WTC11 (cell line): ENCODE data around the gene STX12. TPM values are rescaled to one million over a fixed set of nuclear protein-coding genes. Genes with fewer than 3 reads are reported as not detected.

Source experiments
- ATAC-seq: fragments of 200-7000 bp; cut with Tn5 transposase; 2 replicates; pipeline ENCODE4 v1.10.0; 2021; ENCODE audit warnings: mild to moderate bottlenecking, moderate library complexity
- CTCF ChIA-PET: fragments of 300-600 bp; sonication (Branson Sonifier 250); formaldehyde crosslinking; loops from one replicate; lab custom pipeline; 2021; ENCODE audit warnings: antibody characterized with exemption; lab: Charles Lee
- POLR2A ChIA-PET: fragments of 350-600 bp; sonication (Branson Sonifier 250); formaldehyde crosslinking; loops from one replicate; lab custom pipeline; 2021; ENCODE audit warnings: antibody characterized with exemption; lab: Charles Lee
- DNase-seq: peaks from one replicate; pipeline ENCODE4 v3.0.0; 2021; ENCODE audit warnings: low spot score
- H3K27ac Mint-ChIP-seq: 2 replicates; pipeline ENCODE4 v1.8.0; 2021; ENCODE audit warnings: mixed read lengths
- H3K27me3 Mint-ChIP-seq: 2 replicates; pipeline ENCODE4 v1.8.0; 2021; ENCODE audit warnings: low read depth, mild to moderate bottlenecking, moderate library complexity, mixed read lengths
- H3K36me3 Mint-ChIP-seq: 2 replicates; pipeline ENCODE4 v1.8.0; 2021; ENCODE audit warnings: mixed read lengths
- H3K4me1 Mint-ChIP-seq: 2 replicates; pipeline ENCODE4 v1.8.0; 2022; ENCODE audit warnings: mixed read lengths
- H3K4me3 Mint-ChIP-seq: 2 replicates; pipeline ENCODE4 v1.8.0; 2021; ENCODE audit warnings: mild to moderate bottlenecking, moderate library complexity, mixed read lengths
- H3K9me3 Mint-ChIP-seq: 2 replicates; pipeline ENCODE4 v1.8.0; 2021; ENCODE audit warnings: mixed read lengths
- ATF1 ChIP-seq: sonication (generic); formaldehyde crosslinking; IDR thresholded peaks from 2 replicates; pipeline ENCODE4 v1.8.1; 2023; ENCODE audit warnings: mild to moderate bottlenecking, moderate library complexity, missing genetic modification reagents
- ELF4 ChIP-seq: sonication (generic); formaldehyde crosslinking; IDR thresholded peaks from 2 replicates; pipeline ENCODE4 v1.8.1; 2022; ENCODE audit warnings: low read depth, mild to moderate bottlenecking, moderate library complexity, missing genetic modification reagents
- EMX1 ChIP-seq: fragments of 250-450 bp; sonication (Bioruptor Pico); IDR thresholded peaks from 2 replicates; pipeline ENCODE4 v1.8.0; 2021; ENCODE audit warnings: mild to moderate bottlenecking
- FOXJ3 ChIP-seq: sonication (generic); formaldehyde crosslinking; IDR thresholded peaks from 2 replicates; pipeline ENCODE4 v1.9.0; 2021; ENCODE audit warnings: missing genetic modification reagents, mild to moderate bottlenecking, borderline replicate concordance
- GABPB1 ChIP-seq: sonication (generic); formaldehyde crosslinking; IDR thresholded peaks from 2 replicates; pipeline ENCODE4 v1.8.1; 2023; ENCODE audit warnings: mild to moderate bottlenecking, missing genetic modification reagents
- KAT7 ChIP-seq: sonication (generic); formaldehyde crosslinking; IDR thresholded peaks from 2 replicates; pipeline ENCODE4 v1.8.1; 2023; ENCODE audit warnings: missing genetic modification reagents, mild to moderate bottlenecking, borderline replicate concordance
- MXD4 ChIP-seq: fragments of 250-450 bp; sonication (Bioruptor Pico); IDR thresholded peaks from 2 replicates; pipeline ENCODE4 v1.8.0; 2021; ENCODE audit warnings: mild to moderate bottlenecking, moderate library complexity, borderline replicate concordance
- TEAD4 ChIP-seq: sonication (generic); formaldehyde crosslinking; IDR thresholded peaks from 2 replicates; pipeline ENCODE4 v1.8.0; 2022; ENCODE audit warnings: mild to moderate bottlenecking, missing genetic modification reagents
- ZNF138 ChIP-seq: sonication (generic); formaldehyde crosslinking; conservative IDR thresholded peaks from 2 replicates; pipeline ENCODE4 v1.8.1; 2022; ENCODE audit warnings: mild to moderate bottlenecking, moderate library complexity, missing genetic modification reagents
- total RNA-seq: library from RNA; stranded (reverse); gene quantifications from 3 replicates; pipeline ENCODE4 v1.2.3, GENCODE V29; 2021
- TF ChIP-seq, protein P1 (sequence below): fragments of 250-450 bp; sonication (Bioruptor Pico); IDR thresholded peaks from 2 replicates; pipeline ENCODE4 v1.9.0; 2021; ENCODE audit warnings: mild to moderate bottlenecking
- TF ChIP-seq, protein P2 (sequence below): fragments of 250-450 bp; sonication (Bioruptor Pico); IDR thresholded peaks from 2 replicates; pipeline ENCODE4 v1.9.0; 2021; ENCODE audit warnings: moderate library complexity, mild to moderate bottlenecking, inconsistent platforms, borderline replicate concordance
- TF ChIP-seq, protein P3 (sequence below): sonication (generic); formaldehyde crosslinking; IDR thresholded peaks from 2 replicates; pipeline ENCODE4 v1.8.1; 2023; ENCODE audit warnings: mild to moderate bottlenecking, missing genetic modification reagents, moderate library complexity
- TF ChIP-seq, protein P4 (sequence below): fragments of 250-450 bp; sonication (Bioruptor Pico); conservative IDR thresholded peaks from 2 replicates; pipeline ENCODE4 v1.9.0; 2021; ENCODE audit warnings: mild to moderate bottlenecking
- TF ChIP-seq, protein P5 (sequence below): sonication (generic); formaldehyde crosslinking; conservative IDR thresholded peaks from 2 replicates; pipeline ENCODE4 v1.8.1; 2023; ENCODE audit warnings: mild to moderate bottlenecking, low read depth, missing genetic modification reagents, moderate library complexity

Gene STX12
- total RNA-seq, 1 experiment from 2014 or later: 10.3 TPM

DNA sequence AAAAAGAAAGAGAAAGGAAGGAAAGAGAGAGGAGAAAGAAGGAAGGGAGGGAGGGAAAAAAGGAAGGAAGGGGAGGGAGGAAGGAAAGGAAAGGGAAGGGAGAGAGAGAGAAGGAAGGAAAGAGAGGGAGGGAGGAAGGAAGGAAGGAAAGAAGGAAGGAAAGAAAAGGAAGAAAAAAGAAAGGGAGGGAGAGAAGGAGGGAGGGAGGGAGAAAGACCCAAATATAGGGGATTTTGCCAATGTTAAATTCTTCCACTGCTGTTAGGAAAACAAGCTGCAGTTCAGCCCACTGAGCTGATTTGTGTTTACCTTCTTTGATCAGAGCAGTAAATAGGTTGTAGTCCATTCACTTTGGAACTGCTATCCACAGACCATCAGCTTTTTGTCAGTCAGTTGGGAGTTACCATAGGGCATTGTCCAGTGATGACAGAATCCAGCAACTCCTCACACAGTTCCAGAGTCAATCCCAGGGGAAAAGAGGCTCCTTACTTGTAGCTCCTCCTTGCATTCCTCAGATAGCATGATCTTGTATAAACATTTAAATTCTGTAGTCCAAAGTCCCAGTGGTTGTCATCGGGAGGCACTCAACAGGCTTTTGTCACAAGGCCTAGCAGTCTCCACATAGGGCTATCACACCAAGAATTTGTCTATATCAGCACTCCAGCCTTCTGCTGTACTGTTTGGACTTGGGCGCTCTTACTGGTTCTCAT, 44.1 kb downstream of the STX12 start:
- no peaks in the 10 kb centered on the region for H3K36me3 Mint-ChIP-seq
- no peak overlapping the region for H3K27ac Mint-ChIP-seq
- POLR2A ChIA-PET: no interaction called here
- TF ChIP-seq, protein P1, sequence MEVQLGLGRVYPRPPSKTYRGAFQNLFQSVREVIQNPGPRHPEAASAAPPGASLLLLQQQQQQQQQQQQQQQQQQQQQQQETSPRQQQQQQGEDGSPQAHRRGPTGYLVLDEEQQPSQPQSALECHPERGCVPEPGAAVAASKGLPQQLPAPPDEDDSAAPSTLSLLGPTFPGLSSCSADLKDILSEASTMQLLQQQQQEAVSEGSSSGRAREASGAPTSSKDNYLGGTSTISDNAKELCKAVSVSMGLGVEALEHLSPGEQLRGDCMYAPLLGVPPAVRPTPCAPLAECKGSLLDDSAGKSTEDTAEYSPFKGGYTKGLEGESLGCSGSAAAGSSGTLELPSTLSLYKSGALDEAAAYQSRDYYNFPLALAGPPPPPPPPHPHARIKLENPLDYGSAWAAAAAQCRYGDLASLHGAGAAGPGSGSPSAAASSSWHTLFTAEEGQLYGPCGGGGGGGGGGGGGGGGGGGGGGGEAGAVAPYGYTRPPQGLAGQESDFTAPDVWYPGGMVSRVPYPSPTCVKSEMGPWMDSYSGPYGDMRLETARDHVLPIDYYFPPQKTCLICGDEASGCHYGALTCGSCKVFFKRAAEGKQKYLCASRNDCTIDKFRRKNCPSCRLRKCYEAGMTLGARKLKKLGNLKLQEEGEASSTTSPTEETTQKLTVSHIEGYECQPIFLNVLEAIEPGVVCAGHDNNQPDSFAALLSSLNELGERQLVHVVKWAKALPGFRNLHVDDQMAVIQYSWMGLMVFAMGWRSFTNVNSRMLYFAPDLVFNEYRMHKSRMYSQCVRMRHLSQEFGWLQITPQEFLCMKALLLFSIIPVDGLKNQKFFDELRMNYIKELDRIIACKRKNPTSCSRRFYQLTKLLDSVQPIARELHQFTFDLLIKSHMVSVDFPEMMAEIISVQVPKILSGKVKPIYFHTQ (CRISPR knock-in tag): no peak
- TF ChIP-seq GABPB1 (CRISPR knock-in tag): peak; percentile 42; the same call in 1 of the 2 replicates
- TF ChIP-seq, all 79 proteins: peak for 1
- H3K27me3 Mint-ChIP-seq: no peaks in the 10 kb centered on the region
- ATAC-seq: no peak
- no peaks in the 10 kb centered on the region for H3K4me1 Mint-ChIP-seq
- no peak overlapping the region for H3K4me3 Mint-ChIP-seq
- CTCF ChIA-PET: interaction anchor here (0.7 to 1.3 kb wide), 3 partner anchors 13 to 148 kb away, joined by 3 to 4 read pairs (median 3); partner anchors contain the start of gene PPP1R8
- no peaks in the 10 kb centered on the region for H3K9me3 Mint-ChIP-seq
- no peak for DNase-seq

DNA sequence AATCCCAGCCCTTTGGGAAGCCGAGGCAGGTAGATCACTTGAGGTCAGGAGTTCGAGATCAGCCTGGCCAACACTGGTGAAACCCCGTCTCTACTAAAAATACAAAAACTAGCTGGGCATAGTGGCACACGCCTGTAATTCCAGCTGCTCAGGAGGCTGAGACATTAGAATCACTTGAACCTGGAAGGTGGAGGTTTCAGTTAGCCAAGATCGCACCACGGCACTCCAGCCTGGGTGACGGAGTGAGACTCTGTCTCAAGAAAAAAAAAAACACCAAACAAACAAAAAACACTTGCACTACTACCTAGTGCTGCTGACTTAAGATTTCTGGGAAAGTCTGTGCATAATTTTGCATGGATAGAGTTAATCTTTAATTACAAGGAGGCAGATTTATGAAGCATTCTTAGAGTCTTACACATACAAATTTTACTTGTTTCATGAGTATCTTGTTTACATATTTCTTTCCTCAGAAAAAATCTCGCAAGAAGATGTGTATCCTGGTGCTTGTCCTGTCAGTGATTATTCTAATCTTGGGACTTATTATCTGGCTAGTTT, 48.8 kb downstream of the STX12 start:
- Mint-ChIP-seq H3K4me1 (no peaks in the 10 kb centered on the region), H3K9me3 (no peaks in the 10 kb centered on the region), H3K27ac (peak overlapping the region; percentile 34; the same call in 1 of the 2 replicates), H3K36me3 (no peaks in the 10 kb centered on the region), H3K27me3 (no peaks in the 10 kb centered on the region), H3K4me3 (no peak overlapping the region)
- no peak for ATAC-seq
- TF ChIP-seq FOXJ3 (CRISPR knock-in tag) (no peak), ATF1 (CRISPR knock-in tag) (no peak), ELF4 (CRISPR knock-in tag) (no peak), EMX1 (no peak), KAT7 (CRISPR knock-in tag) (no peak), ZNF138 (no peak), TEAD4 (CRISPR knock-in tag) (no peak), MXD4 (no peak)
- TF ChIP-seq, protein P2, sequence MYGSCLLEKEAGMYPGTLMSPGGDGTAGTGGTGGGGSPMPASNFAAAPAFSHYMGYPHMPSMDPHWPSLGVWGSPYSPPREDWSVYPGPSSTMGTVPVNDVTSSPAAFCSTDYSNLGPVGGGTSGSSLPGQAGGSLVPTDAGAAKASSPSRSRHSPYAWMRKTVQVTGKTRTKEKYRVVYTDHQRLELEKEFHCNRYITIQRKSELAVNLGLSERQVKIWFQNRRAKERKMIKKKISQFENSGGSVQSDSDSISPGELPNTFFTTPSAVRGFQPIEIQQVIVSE (CRISPR knock-in tag): no peak
- TF ChIP-seq, protein P3, sequence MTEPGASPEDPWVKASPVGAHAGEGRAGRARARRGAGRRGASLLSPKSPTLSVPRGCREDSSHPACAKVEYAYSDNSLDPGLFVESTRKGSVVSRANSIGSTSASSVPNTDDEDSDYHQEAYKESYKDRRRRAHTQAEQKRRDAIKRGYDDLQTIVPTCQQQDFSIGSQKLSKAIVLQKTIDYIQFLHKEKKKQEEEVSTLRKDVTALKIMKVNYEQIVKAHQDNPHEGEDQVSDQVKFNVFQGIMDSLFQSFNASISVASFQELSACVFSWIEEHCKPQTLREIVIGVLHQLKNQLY: no peak
- TF ChIP-seq, protein P4, sequence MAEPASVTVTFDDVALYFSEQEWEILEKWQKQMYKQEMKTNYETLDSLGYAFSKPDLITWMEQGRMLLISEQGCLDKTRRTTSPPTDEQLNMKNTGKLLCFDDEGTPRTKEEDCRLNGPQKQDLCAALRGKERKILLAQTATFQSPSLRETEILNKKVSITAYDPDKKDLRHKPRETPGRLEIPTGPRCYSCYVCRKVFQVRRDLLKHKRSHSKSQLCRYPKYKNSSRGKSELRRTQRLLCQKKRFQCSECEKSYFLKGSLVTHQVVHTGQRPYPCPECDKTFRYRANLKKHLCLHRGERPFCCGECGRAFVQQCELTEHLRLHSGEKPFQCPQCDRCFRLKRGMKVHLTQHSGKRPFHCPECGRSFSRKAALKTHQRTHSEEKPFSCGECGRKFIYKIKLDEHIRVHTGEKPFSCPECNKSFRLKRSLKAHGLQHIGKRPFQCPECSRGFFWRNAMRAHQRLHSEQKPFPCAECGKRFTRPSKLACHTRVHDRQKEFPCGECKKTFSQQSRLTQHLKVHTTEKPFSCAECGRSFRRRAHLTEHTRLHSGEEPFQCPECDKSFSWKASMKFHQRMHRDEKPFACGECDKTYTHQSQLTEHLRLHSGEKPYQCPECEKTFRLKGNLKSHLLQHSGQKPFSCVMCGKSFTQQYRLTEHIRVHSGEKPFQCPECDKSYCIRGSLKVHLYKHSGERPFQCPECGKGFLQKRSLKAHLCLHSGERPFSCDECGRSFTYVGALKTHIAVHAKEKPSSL: no peak
- TF ChIP-seq, protein P5, sequence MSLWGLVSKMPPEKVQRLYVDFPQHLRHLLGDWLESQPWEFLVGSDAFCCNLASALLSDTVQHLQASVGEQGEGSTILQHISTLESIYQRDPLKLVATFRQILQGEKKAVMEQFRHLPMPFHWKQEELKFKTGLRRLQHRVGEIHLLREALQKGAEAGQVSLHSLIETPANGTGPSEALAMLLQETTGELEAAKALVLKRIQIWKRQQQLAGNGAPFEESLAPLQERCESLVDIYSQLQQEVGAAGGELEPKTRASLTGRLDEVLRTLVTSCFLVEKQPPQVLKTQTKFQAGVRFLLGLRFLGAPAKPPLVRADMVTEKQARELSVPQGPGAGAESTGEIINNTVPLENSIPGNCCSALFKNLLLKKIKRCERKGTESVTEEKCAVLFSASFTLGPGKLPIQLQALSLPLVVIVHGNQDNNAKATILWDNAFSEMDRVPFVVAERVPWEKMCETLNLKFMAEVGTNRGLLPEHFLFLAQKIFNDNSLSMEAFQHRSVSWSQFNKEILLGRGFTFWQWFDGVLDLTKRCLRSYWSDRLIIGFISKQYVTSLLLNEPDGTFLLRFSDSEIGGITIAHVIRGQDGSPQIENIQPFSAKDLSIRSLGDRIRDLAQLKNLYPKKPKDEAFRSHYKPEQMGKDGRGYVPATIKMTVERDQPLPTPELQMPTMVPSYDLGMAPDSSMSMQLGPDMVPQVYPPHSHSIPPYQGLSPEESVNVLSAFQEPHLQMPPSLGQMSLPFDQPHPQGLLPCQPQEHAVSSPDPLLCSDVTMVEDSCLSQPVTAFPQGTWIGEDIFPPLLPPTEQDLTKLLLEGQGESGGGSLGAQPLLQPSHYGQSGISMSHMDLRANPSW (CRISPR knock-in tag): no peak
- DNase-seq: no peak
- ChIA-PET CTCF (interaction anchor here (0.9 kb wide), 1 partner anchor 152 kb away, joined by 3 read pairs; no protein-coding TSS in a partner anchor), POLR2A (no interaction called here)
